ENCODE results near the gene FLOT2.

- TF ChIP-seq, protein P1, sequence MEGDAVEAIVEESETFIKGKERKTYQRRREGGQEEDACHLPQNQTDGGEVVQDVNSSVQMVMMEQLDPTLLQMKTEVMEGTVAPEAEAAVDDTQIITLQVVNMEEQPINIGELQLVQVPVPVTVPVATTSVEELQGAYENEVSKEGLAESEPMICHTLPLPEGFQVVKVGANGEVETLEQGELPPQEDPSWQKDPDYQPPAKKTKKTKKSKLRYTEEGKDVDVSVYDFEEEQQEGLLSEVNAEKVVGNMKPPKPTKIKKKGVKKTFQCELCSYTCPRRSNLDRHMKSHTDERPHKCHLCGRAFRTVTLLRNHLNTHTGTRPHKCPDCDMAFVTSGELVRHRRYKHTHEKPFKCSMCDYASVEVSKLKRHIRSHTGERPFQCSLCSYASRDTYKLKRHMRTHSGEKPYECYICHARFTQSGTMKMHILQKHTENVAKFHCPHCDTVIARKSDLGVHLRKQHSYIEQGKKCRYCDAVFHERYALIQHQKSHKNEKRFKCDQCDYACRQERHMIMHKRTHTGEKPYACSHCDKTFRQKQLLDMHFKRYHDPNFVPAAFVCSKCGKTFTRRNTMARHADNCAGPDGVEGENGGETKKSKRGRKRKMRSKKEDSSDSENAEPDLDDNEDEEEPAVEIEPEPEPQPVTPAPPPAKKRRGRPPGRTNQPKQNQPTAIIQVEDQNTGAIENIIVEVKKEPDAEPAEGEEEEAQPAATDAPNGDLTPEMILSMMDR (IDR thresholded peaks at IDR 0.05) = no peak
- TF ChIP-seq POLR2A (IDR thresholded peaks at IDR 0.05) = no peak
- peak; percentile 84 to 88 for TF ChIP-seq POLR2AphosphoS5 (IDR thresholded peaks at IDR 0.05; ENCODE audit: insufficient read depth in 1 of 2, low read depth in 1 of 2)
Measured at GRCh38 chr17:28854457-28855335, 42.8 kb downstream of the FLOT2 start, which contains the start of gene ERAL1.
